ENCODE results near the gene PRKRIP1.
"Not testable (repeated sequence)": the region's sequence is repeated elsewhere in the genome, so short reads cannot be mapped to it uniquely, and the experiment has no call there.

DNA sequence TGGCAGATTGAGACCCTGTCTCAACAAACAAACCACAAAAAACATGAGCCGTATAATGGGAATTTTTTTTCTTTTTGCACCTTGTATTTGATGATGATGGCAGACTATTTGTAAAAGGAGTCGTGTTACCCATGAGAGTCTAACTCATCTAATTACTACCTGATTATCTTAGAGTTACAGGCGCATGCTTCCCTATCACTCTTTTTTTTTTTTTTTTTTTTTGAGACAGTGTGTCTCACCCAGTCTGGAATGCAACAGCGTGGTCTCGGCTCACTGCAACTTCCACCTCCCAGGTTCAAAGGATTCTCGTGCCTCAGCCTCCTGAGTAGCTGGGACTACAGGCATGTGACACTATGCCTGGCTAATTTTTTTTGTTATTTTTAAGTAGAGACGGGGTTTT lies 30.8 kb upstream of the PRKRIP1 start:
- not testable (repeated sequence) for TF ChIP-seq CTCF (IDR thresholded peaks at IDR 0.05; ENCODE audit: insufficient read depth, low read length, poor library complexity, severe bottlenecking); EZH2phosphoT487 (conservative IDR thresholded peaks at IDR 0.05; ENCODE audit: low read length)

All from SU-DHL-6 (cell line).